A673 (cell line): ENCODE results near the gene GZMA.
"Not testable (repeated sequence)": the region's sequence is repeated elsewhere in the genome, so short reads cannot be mapped to it uniquely, and the experiment has no call there.

Experiments used
- EZH2 ChIP-seq: fragments of 200-600 bp; sonication (generic); IDR thresholded peaks from 2 replicates; pipeline ENCODE4 v1.6.1; 2017; ENCODE audit warnings: borderline replicate concordance, low read depth, mild to moderate bottlenecking, mixed read lengths, antibody characterized with exemption, low read length; ENCODE audit not compliant: poor library complexity, severe bottlenecking
- TF ChIP-seq, protein P1 (sequence below): fragments of 300-800, 200-600 bp; sonication (generic); conservative IDR thresholded peaks from 2 replicates; pipeline ENCODE4 v1.5.1; 2017; ENCODE audit warnings: low read depth, mild to moderate bottlenecking, antibody characterized with exemption, low read length, moderate library complexity, mixed read lengths

DNA sequence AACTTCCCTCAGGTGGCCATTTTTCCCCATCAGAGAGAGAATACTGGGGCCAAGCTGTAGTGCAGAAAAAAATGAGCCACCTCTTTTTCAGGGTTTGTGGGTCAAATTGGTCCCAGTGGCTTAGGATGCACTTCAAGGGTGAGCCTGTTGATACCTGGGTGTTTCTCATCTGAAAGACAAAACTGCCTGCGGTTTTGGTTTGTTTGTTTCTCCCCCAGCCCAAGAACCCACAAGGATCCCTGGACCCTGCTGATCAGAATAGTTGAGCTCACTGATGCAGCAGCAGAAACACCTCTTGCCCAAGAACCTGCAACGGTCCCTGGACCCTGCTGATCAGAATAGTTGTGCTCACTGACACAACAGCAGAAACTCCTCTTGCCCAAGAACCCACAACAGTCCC, 13.1 kb upstream of the GZMA start:
- TF ChIP-seq, protein P1, sequence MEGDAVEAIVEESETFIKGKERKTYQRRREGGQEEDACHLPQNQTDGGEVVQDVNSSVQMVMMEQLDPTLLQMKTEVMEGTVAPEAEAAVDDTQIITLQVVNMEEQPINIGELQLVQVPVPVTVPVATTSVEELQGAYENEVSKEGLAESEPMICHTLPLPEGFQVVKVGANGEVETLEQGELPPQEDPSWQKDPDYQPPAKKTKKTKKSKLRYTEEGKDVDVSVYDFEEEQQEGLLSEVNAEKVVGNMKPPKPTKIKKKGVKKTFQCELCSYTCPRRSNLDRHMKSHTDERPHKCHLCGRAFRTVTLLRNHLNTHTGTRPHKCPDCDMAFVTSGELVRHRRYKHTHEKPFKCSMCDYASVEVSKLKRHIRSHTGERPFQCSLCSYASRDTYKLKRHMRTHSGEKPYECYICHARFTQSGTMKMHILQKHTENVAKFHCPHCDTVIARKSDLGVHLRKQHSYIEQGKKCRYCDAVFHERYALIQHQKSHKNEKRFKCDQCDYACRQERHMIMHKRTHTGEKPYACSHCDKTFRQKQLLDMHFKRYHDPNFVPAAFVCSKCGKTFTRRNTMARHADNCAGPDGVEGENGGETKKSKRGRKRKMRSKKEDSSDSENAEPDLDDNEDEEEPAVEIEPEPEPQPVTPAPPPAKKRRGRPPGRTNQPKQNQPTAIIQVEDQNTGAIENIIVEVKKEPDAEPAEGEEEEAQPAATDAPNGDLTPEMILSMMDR: not testable (repeated sequence)
- TF ChIP-seq EZH2: not testable (repeated sequence)
